Non-pigmented ciliary epithelial cell (primary cell): Measurements from ENCODE around the gene HS3ST3A1.

Experiments
- DNase-seq: peaks from one replicate; pipeline ENCODE4 v3.0.0-alpha.2; 2010; ENCODE audit warnings: low read depth

HS3ST3A1 gene

DNA sequence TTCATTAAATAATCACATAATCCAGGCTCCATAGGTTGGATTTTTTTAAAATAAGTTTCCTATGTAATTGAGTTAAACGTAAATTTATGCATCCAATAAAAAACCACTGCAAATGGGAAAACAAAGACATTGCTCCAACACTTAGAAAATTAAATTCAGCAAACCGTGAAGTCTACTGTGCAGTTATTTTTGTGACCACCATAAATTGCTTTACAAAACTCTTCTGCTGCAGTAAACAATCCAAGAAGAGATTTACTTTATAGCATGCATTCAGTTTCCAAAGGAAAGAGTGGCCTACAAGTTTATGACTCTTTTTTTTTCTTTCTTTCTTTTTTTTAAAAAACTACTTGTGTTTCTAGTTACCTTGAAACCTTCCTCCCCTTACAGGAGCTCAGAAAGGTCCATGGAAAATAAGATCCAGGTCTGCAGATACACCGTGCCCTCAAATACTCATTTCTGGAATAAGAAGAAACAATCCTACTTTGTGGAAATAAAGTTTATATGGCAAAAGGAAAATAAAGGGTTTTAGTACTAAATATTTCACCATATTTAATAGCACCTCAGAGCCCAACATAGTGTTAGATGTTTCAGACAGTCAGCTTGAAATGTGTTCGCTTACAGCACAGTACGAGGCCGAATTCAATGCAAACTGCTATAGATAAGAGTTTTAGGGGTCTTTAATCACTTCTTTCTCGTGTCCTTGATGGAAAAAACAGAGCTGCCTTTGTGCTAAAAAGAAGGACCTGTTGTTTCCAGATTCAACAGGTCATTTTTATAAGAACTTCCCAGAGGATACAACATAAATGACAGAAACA, 3.2 kb downstream of the HS3ST3A1 start:
- DNase-seq: no peak

DNA sequence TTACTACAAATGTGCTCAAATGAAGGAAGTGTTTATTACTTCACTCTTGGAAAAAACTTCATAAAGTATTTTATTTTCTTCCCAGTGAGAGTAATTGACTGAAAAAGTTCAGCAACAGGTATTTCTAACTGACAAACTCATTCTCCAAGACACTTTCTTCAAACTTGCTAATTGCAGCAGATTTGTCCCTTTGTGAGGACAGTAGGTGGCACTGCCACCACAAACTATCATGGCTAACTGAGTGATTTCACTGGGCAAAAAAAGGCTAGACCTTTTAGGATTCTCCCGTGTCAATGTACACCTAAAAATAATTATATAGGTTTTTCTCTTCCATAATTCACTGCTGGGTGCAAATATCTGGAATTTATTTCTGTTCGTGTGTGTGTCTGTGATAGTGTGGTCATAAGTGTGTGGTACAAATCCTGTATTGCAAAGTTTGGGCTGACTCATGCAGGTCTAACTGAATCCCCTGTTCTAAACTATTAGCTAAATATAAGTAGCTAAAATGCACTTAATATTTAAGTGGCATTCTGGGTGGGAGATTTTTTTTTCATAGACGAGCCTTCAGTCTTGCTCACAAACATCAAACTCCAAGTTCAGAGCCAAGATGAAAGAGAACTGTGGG, 3.9 kb downstream of the HS3ST3A1 start:
- no peak for DNase-seq

DNA sequence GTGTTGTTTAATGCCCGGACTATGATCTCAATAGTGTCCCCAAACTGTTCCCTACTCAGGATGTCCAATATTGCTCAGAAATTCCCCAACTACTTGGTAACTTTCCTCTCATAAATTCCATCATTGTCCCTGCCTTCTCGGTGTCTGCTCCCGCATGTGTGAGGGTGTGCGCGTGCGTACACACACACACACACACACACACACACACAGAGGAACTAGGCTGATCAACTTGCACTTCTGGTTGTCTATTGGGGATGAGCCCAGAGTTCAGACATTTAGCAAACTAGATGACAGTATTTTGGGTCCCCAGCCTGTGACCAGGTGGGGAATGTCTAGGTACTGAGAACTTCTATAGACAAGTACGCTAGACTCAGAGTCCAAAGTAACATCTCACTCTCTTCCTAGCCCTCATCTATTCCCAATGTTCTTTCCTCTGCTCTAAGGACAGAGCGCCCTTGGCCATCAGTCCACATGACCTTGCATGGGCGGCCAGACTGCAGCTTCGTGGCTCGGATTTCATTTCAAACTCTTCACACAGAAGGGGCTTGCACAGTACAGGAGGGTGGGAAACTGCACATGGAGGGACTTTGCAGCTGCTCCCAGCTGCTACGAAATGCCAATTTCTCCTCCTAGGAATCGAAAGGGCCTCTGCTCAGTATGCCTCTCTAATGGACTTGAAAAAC, 5.3 kb downstream of the HS3ST3A1 start:
- DNase-seq: no peak

DNA sequence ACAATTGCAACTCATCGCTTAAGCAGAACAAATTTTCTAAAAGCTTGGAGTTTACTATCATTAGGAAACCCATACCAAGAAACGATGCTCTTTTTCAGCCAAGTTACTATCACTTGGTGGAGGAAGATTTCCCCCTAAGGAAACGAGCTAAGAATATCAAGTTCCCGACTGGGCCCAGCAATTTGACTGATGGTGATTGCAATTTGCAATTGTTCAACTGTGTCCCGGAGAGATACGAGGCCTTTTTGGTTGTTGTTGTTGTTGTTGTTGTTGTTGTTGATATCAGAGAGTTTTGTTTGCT, 6.2 kb downstream of the HS3ST3A1 start:
- no peak for DNase-seq

DNA sequence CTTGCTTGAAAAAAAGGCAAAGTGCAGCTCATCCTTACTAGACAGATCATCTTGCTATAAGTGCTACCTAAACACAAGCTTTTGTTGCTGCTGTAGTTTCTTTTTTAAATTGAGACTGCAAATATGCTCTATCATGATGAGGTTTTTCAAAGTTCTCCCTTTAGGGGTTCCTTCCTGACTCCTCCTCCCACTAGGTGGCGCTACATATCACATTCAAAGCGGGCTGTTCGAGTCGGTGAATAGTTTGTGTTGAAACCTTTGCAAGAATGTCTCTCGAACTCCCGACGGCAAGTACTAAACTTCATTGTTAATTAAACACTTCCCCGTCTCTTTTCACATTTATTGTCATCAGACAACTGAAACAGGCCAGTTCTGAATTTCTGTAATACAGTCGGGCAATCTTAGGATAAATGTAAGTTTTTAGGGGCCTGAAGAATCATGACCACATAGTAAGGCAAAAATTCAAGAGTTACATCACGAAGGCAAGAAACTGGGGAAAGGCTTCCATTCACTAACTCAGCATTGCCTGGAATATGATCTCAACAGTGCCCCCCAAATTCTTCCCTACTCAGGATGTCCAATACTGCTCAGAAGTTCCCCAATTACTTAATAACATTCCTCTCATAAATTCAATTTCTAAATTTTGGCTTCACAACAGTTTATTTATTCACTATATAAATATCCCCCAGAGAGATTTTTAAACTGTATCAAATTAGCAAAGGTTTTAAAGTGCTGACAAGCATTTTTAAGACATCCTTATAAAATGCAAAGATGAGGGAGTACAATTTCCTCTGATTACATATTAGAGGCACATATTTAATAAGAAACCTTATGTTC, 6.7 kb downstream of the HS3ST3A1 start:
- DNase-seq: peak; percentile 67

DNA sequence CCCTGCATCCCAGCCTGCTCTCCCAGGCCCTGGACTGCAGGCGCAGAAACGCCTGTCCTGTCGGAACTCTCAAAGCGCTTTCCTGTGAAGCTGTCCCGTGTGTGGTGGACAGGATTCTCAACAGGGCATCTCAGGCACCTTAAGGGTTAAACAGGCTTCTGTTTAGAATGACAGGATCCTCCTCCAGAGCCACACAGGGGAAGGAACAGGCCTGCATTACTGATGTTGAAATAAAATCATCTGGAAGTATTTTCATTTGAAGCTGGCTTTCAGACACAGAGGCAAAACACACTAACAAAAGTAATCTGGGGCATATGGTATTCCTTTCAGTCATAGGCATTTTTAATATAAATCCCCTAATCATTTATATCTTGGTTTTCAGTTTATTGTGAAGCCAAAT, 7.4 kb downstream of the HS3ST3A1 start:
- DNase-seq: no peak

DNA sequence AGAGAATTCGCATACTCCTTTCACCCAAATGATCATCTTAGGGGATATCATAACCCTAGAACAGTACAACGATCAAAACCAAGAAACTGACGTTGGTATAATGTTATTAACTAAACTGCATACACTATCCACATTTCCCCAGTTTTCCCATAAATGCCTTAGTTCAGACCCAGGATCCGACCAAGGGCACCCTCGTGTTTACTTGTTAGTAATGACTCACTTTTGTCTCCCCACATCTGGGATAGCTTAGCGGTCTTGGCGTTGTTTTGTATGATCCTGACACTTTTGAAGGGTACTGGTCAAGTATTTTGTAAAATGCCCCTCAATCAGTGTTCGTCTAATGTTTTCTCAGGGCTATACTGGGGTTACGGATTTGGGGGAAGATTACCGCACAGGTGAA, 8.0 kb downstream of the HS3ST3A1 start:
- DNase-seq: no peak

DNA sequence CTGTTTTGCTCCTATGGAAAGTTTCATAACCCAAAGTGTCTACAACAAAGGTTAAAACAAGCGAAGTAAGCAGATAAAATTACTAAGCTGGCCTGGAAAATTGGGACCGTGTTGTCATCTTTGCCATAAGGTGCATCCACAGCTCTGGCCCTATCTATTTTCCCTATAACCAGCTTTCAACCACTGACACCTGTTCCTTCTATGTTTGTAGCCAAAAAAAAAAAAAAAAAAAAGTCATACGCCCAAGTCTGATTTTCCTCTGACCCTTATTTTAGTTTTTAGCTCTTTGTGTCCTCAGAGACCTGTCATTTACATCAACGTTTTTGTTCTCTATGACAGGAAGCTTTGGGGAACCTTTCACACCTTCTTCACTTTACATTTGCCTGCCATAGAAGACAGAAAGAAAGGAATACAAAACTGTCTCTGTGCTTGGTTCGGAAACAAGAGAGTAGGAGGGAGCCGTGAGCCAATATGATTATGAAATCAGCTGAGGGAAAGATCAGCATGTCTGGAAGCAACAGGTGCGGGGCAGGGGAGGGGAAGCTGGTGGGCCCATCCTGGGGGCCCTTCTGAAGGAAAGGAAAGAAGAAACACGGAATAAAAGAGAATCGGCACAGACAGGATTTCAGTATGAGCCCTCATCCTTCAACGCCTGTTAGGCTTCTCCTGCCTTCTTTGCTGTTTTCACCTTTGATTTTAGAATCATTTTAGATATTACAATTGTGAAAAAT, 8.5 kb downstream of the HS3ST3A1 start:
- DNase-seq: no peak

DNA sequence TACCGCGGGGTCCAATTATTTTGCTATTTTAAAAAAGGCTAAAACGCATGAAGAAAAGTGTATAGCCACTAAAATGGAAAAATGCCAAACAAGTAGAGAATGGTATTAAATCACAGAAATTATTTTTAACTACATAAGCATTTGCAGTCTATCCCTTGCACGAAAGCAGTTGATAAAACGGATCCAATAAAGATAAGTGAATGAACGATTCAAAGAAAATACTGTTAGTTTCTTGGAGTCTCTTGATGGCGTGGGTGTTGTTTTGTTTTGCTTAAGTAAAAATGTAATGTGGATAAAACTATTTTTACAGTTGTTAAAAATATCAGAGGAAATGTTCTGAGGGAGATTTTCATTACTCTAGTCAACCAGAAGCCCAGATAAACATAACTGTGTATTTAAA, 9.3 kb downstream of the HS3ST3A1 start:
- DNase-seq: no peak

DNA sequence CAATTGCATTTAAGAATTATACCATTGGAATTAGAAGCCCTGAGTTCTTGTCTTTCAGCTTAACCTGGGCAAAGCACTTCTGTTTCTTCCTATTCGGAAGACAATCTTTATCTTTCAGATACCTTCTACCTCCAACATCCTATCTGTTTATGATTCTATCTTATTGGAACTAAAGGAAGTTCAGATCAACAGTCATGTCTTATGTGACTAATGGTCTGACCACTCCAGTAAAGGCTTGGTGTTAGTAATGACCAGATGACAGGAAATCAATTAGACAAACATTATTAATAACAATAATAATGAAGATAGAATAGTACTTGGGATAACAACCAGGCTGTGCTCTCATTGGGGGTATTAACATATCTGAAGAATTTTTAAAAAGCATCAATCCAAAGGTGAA, 11.3 kb downstream of the HS3ST3A1 start:
- DNase-seq: no peak

- DNase-seq: no peak
Measured at GRCh38 chr17:13589658-13590057, 12.1 kb downstream of the HS3ST3A1 start.

DNA sequence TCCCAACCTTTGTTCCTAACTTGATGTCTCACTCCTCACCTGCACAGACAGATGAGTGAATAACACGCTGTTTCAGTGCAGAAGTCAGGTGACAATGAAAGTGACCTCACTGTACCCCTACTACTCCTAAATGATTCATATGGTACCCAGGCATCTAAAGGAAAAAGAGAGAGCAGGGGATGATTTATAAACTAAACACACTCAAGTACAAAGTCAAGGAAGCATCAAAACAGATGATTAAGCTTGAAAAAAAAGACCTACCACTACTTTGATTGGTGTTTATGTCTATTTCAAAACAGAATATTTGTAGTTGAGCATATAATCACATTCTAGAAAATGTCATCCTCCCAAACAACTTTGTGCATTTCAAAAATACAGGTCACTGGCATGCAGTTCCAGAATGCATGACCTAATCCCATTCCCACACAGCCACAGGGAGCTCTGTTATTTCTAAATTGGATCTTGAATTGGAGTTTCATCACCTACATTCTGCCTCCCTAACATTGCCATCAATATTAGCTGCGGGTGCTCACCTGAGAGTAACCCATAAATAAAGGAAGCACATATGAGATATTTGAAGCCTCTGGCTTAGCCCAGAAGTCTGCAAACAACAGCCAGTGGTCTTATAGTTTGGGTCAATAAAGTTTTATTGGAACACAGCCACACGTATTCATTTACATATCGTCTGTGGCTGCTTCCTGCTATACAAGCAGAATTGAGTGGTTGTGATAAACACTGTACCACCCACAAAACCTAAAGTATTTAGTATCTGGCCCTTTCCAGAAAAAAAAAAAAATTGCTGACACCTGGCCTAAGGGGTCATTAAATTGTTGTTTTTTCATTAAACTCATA, 14.0 kb downstream of the HS3ST3A1 start:
- no peak for DNase-seq

DNA sequence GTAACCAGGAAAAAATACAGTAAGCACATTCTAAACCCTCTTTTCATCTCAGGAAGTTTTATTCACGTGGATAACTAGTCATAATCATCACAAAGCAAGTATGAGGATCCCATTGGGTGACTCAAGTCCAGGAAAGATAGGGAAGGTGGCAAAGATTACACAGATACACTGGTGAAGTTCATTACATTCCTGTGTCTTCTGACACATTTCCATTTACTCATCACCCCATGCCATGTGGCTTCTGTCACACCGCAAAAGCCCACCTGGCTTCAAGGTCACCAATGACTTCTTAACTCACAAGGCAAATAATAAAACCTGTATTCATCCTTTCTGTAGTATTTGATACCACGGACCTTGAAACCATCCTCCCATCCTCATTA, 17.0 kb downstream of the HS3ST3A1 start:
- no peak for DNase-seq

GRCh38 chr17:13583996-13584700, 17.6 kb downstream of the HS3ST3A1 start:
- no peak for DNase-seq

DNA sequence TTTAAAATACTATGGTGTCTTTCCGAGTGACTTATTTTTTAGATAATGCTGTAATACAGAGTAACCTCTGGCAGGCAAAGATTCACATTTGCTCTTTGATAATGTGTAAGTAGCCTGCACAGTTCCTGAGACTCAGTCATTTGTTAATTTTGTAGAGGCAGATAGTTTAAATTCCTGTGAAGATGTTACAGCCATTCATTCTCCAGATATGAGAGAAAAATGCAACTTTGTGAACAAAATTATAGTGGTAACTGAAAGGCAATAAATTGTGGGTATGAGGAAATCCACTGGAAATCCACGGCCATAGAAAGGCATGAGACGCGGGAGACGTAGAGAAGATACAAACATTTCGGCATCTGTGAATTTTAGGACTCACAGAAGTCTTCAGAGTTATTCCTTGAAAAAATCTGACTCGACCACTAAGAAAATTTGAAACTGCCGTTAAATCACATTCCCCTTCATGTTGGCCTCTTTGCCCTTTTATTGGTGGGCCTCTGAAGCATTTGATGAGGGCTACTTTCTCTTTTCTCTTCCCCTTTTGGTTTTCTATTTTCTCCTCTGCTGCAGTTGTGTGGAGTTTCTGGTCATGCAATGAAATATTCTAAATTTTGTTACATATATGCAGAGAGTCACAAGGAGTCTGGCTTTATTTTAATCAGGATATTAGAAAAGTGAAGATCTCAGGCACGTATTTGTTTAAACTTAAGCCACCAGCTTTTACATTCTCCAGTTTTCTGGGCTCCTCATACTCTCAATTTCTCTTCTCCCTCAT, 18.8 kb downstream of the HS3ST3A1 start:
- DNase-seq: no peak

DNA sequence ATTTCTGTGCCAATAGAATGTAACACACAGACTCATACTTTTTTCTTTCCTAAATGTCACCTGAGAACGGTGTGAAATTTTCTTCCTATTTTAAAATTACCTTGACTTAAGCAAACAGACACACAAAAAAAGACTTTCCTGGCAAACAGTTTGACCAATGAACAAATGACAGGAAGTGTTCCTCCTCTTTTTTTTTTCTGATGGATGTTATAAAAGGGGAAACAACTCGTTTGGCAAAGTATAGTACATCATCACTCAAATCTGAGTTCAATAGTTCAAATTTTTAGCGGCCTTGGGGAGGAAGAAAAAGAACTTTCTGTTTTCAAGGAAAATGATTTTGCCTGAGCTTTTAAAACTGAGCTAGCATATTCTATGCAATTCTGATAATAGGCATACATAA, 19.8 kb downstream of the HS3ST3A1 start:
- no peak for DNase-seq

DNA sequence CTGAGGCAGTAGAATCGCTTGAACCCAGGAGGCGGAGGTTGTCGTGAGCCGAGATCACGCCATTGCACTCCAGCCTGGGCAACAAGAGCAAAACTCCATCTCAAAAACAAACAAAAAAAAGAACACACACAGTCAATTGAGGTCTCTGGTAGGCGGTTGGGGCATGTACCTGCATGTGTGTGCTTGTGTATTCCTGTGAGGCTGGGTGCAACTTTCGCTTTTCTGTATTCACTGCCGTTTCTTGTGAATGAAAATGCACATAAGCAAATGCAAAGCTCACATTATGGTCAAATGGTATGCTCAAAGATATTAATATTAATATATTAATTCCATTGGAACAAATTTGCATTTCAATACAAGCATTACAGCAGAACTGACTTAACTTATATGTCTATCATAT, 20.9 kb downstream of the HS3ST3A1 start:
- DNase-seq: no peak

DNA sequence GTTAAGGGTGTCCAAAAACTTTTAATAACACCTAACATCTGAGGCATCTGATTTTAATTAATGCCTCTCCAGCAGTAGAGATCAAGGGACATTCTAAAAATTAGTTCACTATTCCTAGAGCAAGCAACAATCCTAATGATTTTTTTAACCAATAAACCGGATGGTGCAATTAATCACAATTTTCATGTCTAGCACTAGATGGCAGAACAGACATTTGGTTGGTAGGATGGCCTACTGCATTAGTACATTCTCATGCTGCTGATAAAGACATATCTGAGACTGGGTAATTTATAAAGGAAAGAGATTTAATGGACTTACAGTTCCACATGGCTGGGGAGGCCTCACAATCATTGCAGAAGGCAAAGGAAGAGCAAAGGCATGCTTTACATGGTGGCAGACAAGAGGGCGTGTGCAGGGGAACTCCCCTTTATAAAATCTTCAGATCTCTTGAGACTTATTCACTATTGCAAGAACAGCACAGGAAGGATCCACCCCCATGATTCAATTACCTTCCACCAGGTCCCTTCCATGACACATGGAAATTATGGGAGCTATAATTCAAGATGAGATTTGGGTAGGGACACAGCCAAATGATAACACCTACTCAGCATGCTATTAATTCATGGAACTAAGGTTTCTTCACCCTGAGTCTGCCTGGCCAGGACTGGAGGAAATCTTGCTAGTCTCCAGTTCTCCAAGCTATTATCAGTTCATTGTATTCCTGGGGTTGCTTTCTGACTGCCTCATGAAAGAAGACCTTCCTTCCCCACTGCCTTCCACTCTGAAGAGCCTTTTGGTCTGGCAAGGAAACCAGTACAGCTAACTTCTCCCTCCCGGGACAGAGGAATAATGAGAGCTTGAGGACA, 24.8 kb downstream of the HS3ST3A1 start:
- no peak for DNase-seq
